ENCODE results near the gene MRPS30.

GRCh38 chr5:44770780-44771717 lies 37.7 kb upstream of the MRPS30 start:
- TF ChIP-seq CTCF (conservative IDR thresholded peaks at IDR 0.05; ENCODE audit: low read depth, low read length) (no peak), EZH2 (IDR thresholded peaks at IDR 0.05; ENCODE audit: borderline replicate concordance, low read depth, low read length, poor library complexity, severe bottlenecking) (no peak)

All from A673 (cell line).